Smooth muscle cell (in vitro differentiated cells): ENCODE results near the gene AKR1C3. TPM values are rescaled to one million over a fixed set of nuclear protein-coding genes. Genes with fewer than 3 reads are reported as not detected.

Experiments
- DNase-seq: peaks from one replicate; lab custom pipeline; 2025; ENCODE audit not compliant: unreplicated experiment; lab: John Stamatoyannopoulos, UW
- H2AFZ ChIP-seq: fragments of 200-600 bp; sonication (generic); 2 replicates; pipeline ENCODE4 v1.6.0; 2016; ENCODE audit warnings: antibody characterized with exemption, low read depth, mild to moderate bottlenecking
- H3F3A ChIP-seq: fragments of 200-600 bp; sonication (generic); 2 replicates; pipeline ENCODE4 v1.6.0; 2017; ENCODE audit warnings: antibody characterized with exemption, low read depth
- H3K27ac ChIP-seq: fragments of 200-600 bp; sonication (generic); 2 replicates; pipeline ENCODE4 v1.5.1; 2016; ENCODE audit warnings: low read depth, mild to moderate bottlenecking
- H3K27me3 ChIP-seq: fragments of 200-600 bp; sonication (generic); 2 replicates; pipeline ENCODE4 v1.6.1; 2016; ENCODE audit warnings: low read depth, mild to moderate bottlenecking
- H3K36me3 ChIP-seq: fragments of 200-600 bp; sonication (generic); 2 replicates; pipeline ENCODE4 v1.5.1; 2016; ENCODE audit warnings: low read depth
- H3K4me1 ChIP-seq: fragments of 200-600 bp; sonication (generic); 2 replicates; pipeline ENCODE4 v1.5.1; 2016; ENCODE audit warnings: low read depth
- H3K4me2 ChIP-seq: fragments of 200-600 bp; sonication (generic); 2 replicates; pipeline ENCODE4 v1.6.0; 2016; ENCODE audit warnings: mild to moderate bottlenecking
- H3K4me3 ChIP-seq: fragments of 200-600 bp; sonication (generic); 2 replicates; pipeline ENCODE4 v1.5.1; 2016; ENCODE audit warnings: mild to moderate bottlenecking
- H3K79me2 ChIP-seq: fragments of 200-600 bp; sonication (generic); 2 replicates; pipeline ENCODE4 v1.6.0; 2016; ENCODE audit warnings: low read depth, mild to moderate bottlenecking
- H3K9ac ChIP-seq: fragments of 200-600 bp; sonication (generic); 2 replicates; pipeline ENCODE4 v1.6.0; 2016; ENCODE audit warnings: low read depth
- H3K9me3 ChIP-seq: fragments of 200-600 bp; sonication (generic); replicated peaks from 2 replicates; pipeline ENCODE4 v1.5.1; 2016; ENCODE audit warnings: low read depth
- H4K20me1 ChIP-seq: fragments of 200-600 bp; sonication (generic); 2 replicates; pipeline ENCODE4 v1.6.0; 2016; ENCODE audit warnings: low read depth
- CTCF ChIP-seq: fragments of 200-600 bp; sonication (generic); IDR thresholded peaks from 2 replicates; pipeline ENCODE4 v1.5.1; 2017; ENCODE audit warnings: borderline replicate concordance, mild to moderate bottlenecking, antibody characterized with exemption; ENCODE audit not compliant: insufficient read depth, poor library complexity, severe bottlenecking
- WGBS: methylation state at CpG from one replicate; pipeline ENCODE4 v1.1.7; 2016; ENCODE audit warnings: low lambda C conversion rate; 5-methylcytosine and 5-hydroxymethylcytosine counted together
- polyA plus RNA-seq: library from polyadenylated mRNA; unstranded; fragments of >200 nt; fragmentation: Nextera tagmentation; extraction: Ambion mirVana; gene quantifications from 2 replicates; pipeline ENCODE4 v1.2.1, GENCODE V29; 2016
- total RNA-seq: library from RNA; depleted of rRNA; stranded (reverse); fragments of >200 nt; gene quantifications from 2 replicates; pipeline ENCODE4 v1.2.3, GENCODE V29; 2014

The AKR1C3 gene
- total and polyA plus RNA-seq, 2 experiments from 2014 or later, result 0.27 to 4.5 TPM

GRCh38 chr10:5064656-5065055 is 29.6 kb upstream of the AKR1C3 start:
- DNase-seq, result no peak
- no peaks in the 10 kb centered on the region for H3K9me3 ChIP-seq
- no peaks in the 10 kb centered on the region for H3K79me2 ChIP-seq
- no peaks in the 10 kb centered on the region for H4K20me1 ChIP-seq
- no peaks in the 10 kb centered on the region for H3K27me3 ChIP-seq
- no peaks in the 10 kb centered on the region for H3F3A ChIP-seq
- H3K4me1 ChIP-seq, result no peaks in the 10 kb centered on the region
- no peak overlapping the region for H3K27ac ChIP-seq
- TF ChIP-seq CTCF, result no peak
- H3K4me2 ChIP-seq, result no peak overlapping the region
- H3K4me3 ChIP-seq, result no peak overlapping the region
- 63% methylated on average over 1 of the region's 1 CpG for WGBS
- H3K36me3 ChIP-seq, result no peaks in the 10 kb centered on the region
- no peak overlapping the region for H2AFZ ChIP-seq
- no peak overlapping the region for H3K9ac ChIP-seq

- 100% methylated on average over 1 of the region's 1 CpG for WGBS
- no peaks in the 10 kb centered on the region for H3K27me3 ChIP-seq
- H3K27ac ChIP-seq, result no peak overlapping the region
- no peak for TF ChIP-seq CTCF
- H2AFZ ChIP-seq, result no peak overlapping the region
- no peaks in the 10 kb centered on the region for H3K36me3 ChIP-seq
- H3K4me1 ChIP-seq, result peaks cover 9% of the 10 kb centered on the region
- H3K79me2 ChIP-seq, result no peaks in the 10 kb centered on the region
- no peak for DNase-seq
- H3K9ac ChIP-seq, result no peak overlapping the region
- H3K9me3 ChIP-seq, result no peaks in the 10 kb centered on the region
- H3K4me3 ChIP-seq, result no peak overlapping the region
- no peak overlapping the region for H3K4me2 ChIP-seq
- no peaks in the 10 kb centered on the region for H4K20me1 ChIP-seq
- peaks cover 10% of the 10 kb centered on the region for H3F3A ChIP-seq
Observed at GRCh38 chr10:5068274-5068984, 25.8 kb upstream of the AKR1C3 start.

- peaks cover 9% of the 10 kb centered on the region for H3K4me1 ChIP-seq
- no peak overlapping the region for H3K4me3 ChIP-seq
- DNase-seq, result no peak
- peaks cover 10% of the 10 kb centered on the region for H3F3A ChIP-seq
- peak overlapping the region; percentile 89 for H2AFZ ChIP-seq
- H3K4me2 ChIP-seq, result peak overlapping the region; percentile 26
- no peaks in the 10 kb centered on the region for H3K27me3 ChIP-seq
- H3K36me3 ChIP-seq, result no peaks in the 10 kb centered on the region
- H3K9me3 ChIP-seq, result no peaks in the 10 kb centered on the region
- H4K20me1 ChIP-seq, result no peaks in the 10 kb centered on the region
- TF ChIP-seq CTCF, result no peak
- peak overlapping the region; percentile 76 for H3K27ac ChIP-seq
- peak overlapping the region; percentile 12 for H3K9ac ChIP-seq
- H3K79me2 ChIP-seq, result no peaks in the 10 kb centered on the region
Observed at GRCh38 chr10:5070648-5071410, 23.4 kb upstream of the AKR1C3 start.
